Measurements from ENCODE around the gene SP6. TPM values are rescaled to one million over a fixed set of nuclear protein-coding genes. Genes with fewer than 3 reads are reported as not detected.

The SP6 gene
- polyA plus RNA-seq (2012; ENCODE audit: missing spikeins) = not detected

DNA sequence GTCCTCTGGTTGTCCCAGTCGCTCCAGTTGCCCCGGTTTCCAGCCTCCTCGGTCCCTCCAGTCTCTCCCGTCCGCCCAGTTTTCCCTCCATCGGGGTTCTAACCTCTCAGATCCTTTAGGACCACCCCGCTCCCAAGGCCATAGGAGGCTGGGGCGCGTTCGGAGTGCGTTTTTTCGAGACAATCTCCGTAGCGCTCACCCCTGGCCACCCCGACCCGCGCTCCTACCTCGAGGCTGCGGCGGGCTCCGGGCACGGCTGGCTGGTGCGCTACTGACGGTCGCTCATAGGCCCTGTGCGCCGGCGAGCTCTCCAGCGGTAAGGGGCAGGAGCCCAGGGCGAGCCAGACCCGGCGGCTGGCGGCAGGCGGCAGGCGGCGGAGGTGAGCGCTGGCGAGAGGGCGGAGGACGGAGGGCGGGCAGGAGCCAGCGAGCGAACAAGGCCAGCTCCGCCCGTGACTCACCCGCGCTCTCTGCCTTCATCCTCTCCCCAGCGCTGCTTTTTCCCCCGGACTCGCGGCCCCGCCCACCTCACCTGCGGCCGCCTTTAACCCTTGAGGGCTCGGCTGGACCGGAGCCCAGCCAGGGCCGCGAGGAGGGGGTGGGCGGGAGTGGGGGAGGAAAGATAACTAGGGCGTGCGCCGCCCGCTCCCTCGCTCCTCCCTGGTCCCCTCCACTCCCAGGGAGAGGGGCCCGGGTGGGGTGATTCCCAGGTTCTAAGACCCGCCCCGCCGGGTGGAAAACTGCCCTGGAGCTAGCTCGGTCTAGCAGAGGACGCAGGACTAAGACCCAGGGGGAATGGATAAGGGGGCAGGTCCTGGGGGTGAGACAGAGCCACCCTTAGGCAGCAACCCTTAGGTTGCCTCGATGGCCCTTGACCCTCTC, at the start of gene SP6:
Gene SP6 (minus strand): TSS at position 472 of the 882 bp plus-strand sequence. CDS start 2,734 bp downstream, outside the sequence.
- no peak for TF ChIP-seq TAF1 (IDR thresholded peaks at IDR 0.05; ENCODE audit: borderline replicate concordance, low read depth, low read length)
- no peak for TF ChIP-seq POLR2A (IDR thresholded peaks at IDR 0.05; ENCODE audit: low read depth, low read length)
- TF ChIP-seq POLR2AphosphoS5 (IDR thresholded peaks at IDR 0.05; ENCODE audit: low read depth, low read length) = no peak
- DNase-seq (ENCODE audit: insufficient read length) (no peak), FAIRE-seq (peak; percentile 66)

DNA sequence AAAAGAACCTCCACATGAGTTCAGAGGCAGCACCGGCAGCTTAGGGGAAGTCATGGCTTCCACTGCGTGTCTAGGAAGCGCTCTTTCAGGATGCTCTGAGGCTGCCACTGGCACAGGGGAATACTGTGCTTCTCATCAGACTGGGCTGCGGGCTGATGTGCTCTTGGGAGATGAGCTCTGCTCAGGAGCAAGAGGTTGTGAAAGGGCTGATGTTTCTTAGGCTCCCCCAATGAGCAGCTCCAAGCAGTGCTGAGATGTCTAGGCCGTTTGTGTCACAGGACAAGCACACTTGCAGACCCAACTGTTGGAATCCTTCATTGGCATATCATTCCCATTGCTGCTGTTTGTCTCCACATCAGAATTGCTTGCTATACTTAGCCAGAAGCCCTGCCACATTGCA, 48.7 kb upstream of the SP6 start:
- DNase-seq (ENCODE audit: insufficient read length) = no peak
- TF ChIP-seq POLR2AphosphoS5 (IDR thresholded peaks at IDR 0.05; ENCODE audit: low read depth, low read length) (no peak), TAF1 (IDR thresholded peaks at IDR 0.05; ENCODE audit: borderline replicate concordance, low read depth, low read length) (no peak), POLR2A (IDR thresholded peaks at IDR 0.05; ENCODE audit: low read depth, low read length) (no peak)
- FAIRE-seq = no peak

DNA sequence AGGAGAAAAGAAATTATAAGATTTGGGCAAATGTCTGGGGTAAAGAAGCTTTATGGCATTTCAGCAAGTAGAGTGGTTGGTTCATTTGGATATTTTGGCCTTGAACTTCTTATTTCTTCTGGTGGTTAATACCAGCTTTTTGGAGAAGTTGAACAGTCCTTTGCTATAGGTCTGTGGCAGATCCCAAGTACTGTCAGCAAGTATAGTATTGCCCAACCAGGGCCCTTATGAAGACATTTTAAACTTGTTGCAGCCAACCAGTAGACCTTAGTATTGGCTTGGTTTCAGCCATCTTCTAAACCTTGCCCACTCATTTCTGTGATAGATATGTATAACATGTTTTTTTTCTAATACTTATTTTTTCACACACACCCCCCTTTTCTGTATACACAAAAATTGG, 47.3 kb upstream of the SP6 start:
- DNase-seq (ENCODE audit: insufficient read length) = no peak

DNA sequence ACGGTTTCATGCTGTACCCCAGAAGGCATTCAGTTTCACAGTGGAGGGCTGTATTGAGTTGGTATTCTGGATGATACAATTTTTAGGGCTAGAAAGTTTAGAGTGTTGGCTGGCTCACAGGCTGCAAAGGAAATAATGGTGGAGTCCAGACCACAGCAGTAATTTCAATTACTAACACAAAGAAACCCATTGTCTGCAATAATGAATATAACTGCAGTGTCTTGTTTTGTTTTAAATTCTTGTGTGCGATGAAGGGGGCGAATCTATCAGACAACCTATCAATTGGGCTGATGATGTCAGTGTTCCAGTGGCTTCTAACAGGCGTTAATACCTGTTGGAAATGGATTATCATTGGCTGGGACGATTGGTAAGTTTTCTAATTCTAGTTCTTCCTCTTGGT, 46.6 kb upstream of the SP6 start:
- no peak for DNase-seq (ENCODE audit: insufficient read length)
- TF ChIP-seq POLR2AphosphoS5 (IDR thresholded peaks at IDR 0.05; ENCODE audit: low read depth, low read length) (no peak), TAF1 (IDR thresholded peaks at IDR 0.05; ENCODE audit: borderline replicate concordance, low read depth, low read length) (no peak), POLR2A (IDR thresholded peaks at IDR 0.05; ENCODE audit: low read depth, low read length) (no peak)
- no peak for FAIRE-seq

More for the DNA sequence above, 47.3 kb upstream of the SP6 start:
- FAIRE-seq = no peak
- no peak for TF ChIP-seq POLR2A (IDR thresholded peaks at IDR 0.05; ENCODE audit: low read depth, low read length)

DNA sequence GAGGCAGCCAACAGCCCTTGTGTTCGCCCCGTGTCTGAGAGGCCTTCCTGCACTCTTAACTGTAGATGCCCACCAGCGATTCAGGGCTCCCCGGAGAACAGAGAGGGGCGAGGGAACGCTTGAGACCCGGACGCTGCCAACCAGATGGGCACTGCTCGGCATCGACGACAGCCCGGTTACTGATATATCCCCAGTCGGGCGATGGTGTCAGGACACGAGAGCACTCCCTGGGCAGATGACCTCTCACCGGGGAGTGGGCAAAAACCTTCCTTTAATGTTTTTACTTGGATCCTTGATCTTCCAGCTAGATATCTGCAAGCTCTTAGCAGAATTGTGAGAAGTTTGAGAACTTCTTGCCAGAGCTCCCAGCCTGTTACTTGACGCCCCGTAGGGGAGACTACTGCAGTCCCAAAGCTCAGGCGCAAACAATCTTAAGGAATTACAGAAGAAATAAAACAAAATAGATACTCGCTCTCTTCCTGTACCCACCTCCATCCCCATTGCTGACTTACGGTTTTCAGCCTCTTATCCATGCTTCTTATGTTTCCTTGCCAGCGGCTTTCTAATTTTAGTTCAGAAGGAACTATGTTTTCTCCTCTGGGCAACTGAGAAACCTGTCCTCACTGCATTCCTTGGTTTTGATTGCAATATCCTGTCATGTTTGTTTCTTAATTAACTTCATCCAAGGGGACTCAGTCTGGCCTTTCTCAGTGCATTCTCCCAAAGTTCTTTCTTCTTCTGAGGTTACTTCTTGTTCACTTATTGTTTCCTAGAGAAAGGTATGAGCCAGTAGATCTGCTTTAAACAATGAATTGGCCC, 45.9 kb upstream of the SP6 start:
- FAIRE-seq = no peak
- DNase-seq (ENCODE audit: insufficient read length) = no peak
- no peak for TF ChIP-seq TAF1 (IDR thresholded peaks at IDR 0.05; ENCODE audit: borderline replicate concordance, low read depth, low read length)
- no peak for TF ChIP-seq POLR2AphosphoS5 (IDR thresholded peaks at IDR 0.05; ENCODE audit: low read depth, low read length)
- TF ChIP-seq POLR2A (IDR thresholded peaks at IDR 0.05; ENCODE audit: low read depth, low read length) = no peak

DNA sequence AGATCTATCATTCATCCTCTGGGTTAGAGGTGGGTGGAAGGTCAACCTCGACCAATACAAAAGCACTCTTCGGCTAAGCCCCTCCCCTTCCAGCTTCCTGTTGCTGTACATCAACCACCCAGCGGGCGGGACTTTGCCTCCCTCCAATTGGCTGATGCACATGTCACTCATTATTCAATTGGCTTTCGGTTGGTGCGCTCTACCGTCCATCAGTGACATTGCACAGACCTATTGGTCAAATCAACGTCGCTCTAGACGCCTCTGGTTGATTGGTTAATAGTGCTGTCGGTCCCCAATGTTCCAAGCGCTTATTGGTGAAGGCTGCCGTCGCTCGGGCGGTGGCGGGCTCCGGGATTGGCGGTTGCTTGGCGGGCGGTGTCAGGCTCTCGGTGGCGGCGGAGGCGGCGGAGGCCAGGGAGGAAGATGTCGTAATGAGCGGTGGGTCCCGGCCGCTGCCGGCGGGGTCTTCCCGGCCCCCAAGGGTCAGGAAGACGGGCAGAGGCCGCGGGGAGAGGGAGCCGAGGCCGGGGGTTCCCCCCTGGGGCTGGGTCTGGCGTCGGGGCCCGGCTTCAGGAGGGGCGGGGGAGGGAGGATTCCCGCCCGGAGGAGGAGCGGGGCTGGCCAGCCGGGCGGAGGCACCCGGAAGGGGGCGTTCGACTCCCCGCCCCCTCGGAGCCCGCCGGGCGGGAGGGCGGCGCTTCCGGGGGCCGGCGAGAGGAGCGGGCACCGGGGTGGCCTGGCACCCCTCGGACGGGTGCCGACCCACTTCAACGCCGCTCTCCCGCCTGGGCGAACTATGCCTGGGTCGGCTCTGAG, 45.1 kb upstream of the SP6 start, which contains the start of gene SP2:
Gene SP2 (plus strand): TSS at position 381 of the 816 bp plus-strand sequence. CDS start 51 bp downstream, at position 432.
- DNase-seq (ENCODE audit: insufficient read length) (peak; percentile 96), FAIRE-seq (peak; percentile 94)
- TF ChIP-seq POLR2A (IDR thresholded peaks at IDR 0.05; ENCODE audit: low read depth, low read length) (peak; percentile 79; the same call in 1 of the 2 replicates), POLR2AphosphoS5 (IDR thresholded peaks at IDR 0.05; ENCODE audit: low read depth, low read length) (peak; percentile 10), TAF1 (IDR thresholded peaks at IDR 0.05; ENCODE audit: borderline replicate concordance, low read depth, low read length) (0 out of 2 replicates have a peak, but pooled peaks have one; percentile 44)

DNA sequence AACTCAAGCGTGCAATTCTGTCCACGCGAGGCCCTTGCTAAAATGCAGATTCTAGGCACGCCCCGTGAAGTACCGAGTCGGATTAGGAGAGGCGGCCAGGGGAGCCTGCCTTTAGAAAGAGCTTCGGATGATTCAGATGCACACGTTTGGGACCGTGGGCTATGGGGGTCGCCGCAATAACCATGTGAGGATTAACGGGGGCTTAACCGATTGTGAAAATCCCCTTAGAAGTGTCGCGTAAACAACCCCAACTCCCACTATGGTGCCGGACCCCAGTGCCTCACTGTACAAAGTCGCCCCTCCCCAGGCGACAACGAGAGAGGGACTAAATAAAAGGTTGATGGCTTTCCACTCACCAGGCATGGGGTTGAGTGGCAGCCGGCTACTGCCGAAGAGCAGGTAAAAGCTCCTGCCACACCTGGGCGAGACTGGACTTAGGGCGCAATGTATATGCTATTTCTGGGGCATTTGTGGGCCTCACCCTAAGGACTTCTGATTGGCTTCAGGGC, 44.4 kb upstream of the SP6 start:
- FAIRE-seq = no peak
- TF ChIP-seq POLR2A (IDR thresholded peaks at IDR 0.05; ENCODE audit: low read depth, low read length) (peak; percentile 94), TAF1 (IDR thresholded peaks at IDR 0.05; ENCODE audit: borderline replicate concordance, low read depth, low read length) (peak; percentile 83; the same call in 1 of the 2 replicates), POLR2AphosphoS5 (IDR thresholded peaks at IDR 0.05; ENCODE audit: low read depth, low read length) (peak; percentile 97)
- DNase-seq (ENCODE audit: insufficient read length) = no peak

DNA sequence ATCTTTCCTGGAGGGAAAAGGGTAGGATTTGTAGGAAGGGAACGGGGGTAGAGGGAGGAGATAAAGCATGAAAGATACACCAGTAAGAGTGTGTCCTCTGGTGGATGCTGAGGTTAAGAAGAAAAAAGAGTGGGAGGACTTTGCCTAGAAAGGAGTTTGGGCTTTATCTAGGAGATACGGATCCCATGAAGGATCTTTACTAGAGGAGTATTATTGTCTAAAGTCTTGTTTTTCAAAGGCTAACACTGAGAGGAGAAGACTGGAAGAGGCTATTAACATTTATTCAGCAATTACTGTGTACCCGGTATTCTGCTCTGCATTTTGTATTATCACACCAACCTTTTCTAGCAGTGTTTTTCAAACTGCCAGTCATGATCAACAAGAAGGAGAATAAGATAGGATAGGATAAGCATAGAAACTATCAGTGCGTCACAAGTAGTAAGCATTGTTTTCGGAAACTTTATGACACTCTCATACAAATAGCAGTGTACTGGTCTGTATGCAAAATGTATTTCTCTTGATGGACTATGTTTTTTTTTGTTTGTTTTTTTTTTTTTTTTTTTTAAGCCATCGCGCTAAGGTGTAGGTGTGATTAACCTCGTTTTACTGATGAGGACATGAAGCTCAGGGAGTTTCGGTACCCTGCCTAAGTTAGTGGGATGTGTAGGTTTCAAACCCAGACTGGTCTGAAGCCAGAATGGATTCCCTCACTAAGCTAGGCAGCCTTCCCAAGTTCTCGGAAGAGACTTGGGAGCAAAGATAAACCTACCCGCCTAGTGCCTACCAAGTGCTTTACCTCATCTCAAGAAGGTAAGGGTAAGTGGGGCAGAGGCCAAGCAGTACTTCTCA, 43.8 kb upstream of the SP6 start:
- no peak for FAIRE-seq

DNA sequence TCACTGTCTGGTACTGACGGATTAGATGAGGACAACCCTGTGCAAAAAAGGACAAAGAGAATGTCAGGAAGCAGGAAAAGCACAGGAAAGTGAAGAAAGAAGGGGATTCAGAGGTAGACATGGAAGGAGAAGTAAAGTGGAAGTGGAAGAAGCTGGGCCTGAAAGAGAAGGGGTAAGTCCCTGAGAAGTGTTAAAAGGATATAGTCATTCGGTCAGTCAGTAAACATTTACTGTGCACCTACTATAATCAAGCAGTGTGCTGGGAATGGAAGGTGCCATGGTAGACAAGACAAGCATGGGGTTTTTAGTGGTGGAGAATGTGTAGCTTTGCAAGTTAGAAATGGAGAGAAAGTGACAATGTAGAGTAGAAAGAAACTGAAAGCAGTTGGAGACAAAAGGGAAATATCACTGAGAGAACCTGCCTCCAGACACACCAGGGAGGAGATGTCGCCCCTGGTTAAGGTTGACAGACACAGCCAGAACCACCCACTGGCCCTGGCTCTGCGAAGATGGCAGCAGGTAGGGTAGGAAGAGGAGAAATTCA, 40.7 kb upstream of the SP6 start:
- no peak for DNase-seq (ENCODE audit: insufficient read length)
- no peak for FAIRE-seq
- TF ChIP-seq TAF1 (IDR thresholded peaks at IDR 0.05; ENCODE audit: borderline replicate concordance, low read depth, low read length) (no peak), POLR2AphosphoS5 (IDR thresholded peaks at IDR 0.05; ENCODE audit: low read depth, low read length) (no peak), POLR2A (IDR thresholded peaks at IDR 0.05; ENCODE audit: low read depth, low read length) (no peak)

More for the DNA sequence above, 43.8 kb upstream of the SP6 start:
- TF ChIP-seq POLR2A (IDR thresholded peaks at IDR 0.05; ENCODE audit: low read depth, low read length) (no peak), POLR2AphosphoS5 (IDR thresholded peaks at IDR 0.05; ENCODE audit: low read depth, low read length) (no peak), TAF1 (IDR thresholded peaks at IDR 0.05; ENCODE audit: borderline replicate concordance, low read depth, low read length) (no peak)
- no peak for DNase-seq (ENCODE audit: insufficient read length)

All from GM12892 (cell line).